K562 (cell line): ENCODE measurements around the gene ERMARD. TPM values are rescaled to one million over a fixed set of nuclear protein-coding genes. Genes with fewer than 3 reads are reported as not detected.

Experiments
- C11orf30 ChIP-seq: fragments of 450-650 bp; IDR thresholded peaks from 2 replicates; pipeline ENCODE4 v1.6.1; 2016; ENCODE audit warnings: low read depth, mild to moderate bottlenecking
- EHMT2 ChIP-seq: fragments of 450-650 bp; IDR thresholded peaks from 2 replicates; pipeline ENCODE4 v1.6.1; 2018; ENCODE audit warnings: antibody characterized with exemption
- HMG20B ChIP-seq: fragments of 250-450 bp; sonication (Bioruptor Pico); IDR thresholded peaks from 2 replicates; pipeline ENCODE4 v1.5.0; 2021; ENCODE audit warnings: mild to moderate bottlenecking
- HNRNPH1 ChIP-seq: fragments of 200-400 bp; formaldehyde crosslinking; optimal IDR thresholded peaks from 2 replicates; pipeline ENCODE3; 2017; ENCODE audit warnings: low read depth, mild to moderate bottlenecking, low read length, moderate library complexity
- NCOA6 ChIP-seq: fragments of 450-650 bp; IDR thresholded peaks from 2 replicates; pipeline ENCODE4 v1.6.1; 2017; ENCODE audit warnings: mild to moderate bottlenecking
- NR2C1 ChIP-seq, 2 experiments: fragments of 450-650 bp; IDR thresholded peaks; 2 replicates each; pipeline ENCODE4 v1.6.1; 2017; ENCODE audit warnings: mild to moderate bottlenecking in 2 of 2, antibody characterized with exemption in 1 of 2, inconsistent platforms in 1 of 2, missing compliant biosample characterization in 1 of 2, missing genetic modification characterization in 1 of 2
- RBBP5 ChIP-seq: fragments of 200-600 bp; sonication (generic); IDR thresholded peaks from 2 replicates; pipeline ENCODE4 v1.6.1; 2012; ENCODE audit warnings: borderline replicate concordance, mild to moderate bottlenecking, low read length, control low read depth, inconsistent platforms; ENCODE audit not compliant: insufficient read depth, poor library complexity, severe bottlenecking
- RCOR1 ChIP-seq, 2 experiments: IDR thresholded peaks; 2 replicates each; pipeline ENCODE4 v1.6.1; 2012; ENCODE audit warnings: low read depth in 2 of 2, low read length in 2 of 2, borderline replicate concordance in 1 of 2, improper control_type of control experiment in 1 of 2
- TAF9B ChIP-seq: fragments of 450-650 bp; IDR thresholded peaks from 2 replicates; pipeline ENCODE4 v1.6.1; 2018; ENCODE audit warnings: mild to moderate bottlenecking; ENCODE audit not compliant: partially characterized antibody
- ZNF146 ChIP-seq: IDR thresholded peaks from one replicate; pipeline ENCODE4 v1.6.1; 2018; ENCODE audit warnings: missing compliant biosample characterization; ENCODE audit not compliant: unreplicated experiment
- ZNF316 ChIP-seq: fragments of 450-650 bp; IDR thresholded peaks from 2 replicates; pipeline ENCODE4 v1.6.1; 2016
- ZNF445 ChIP-seq: fragments of 250-450 bp; sonication (Bioruptor Pico); IDR thresholded peaks from 2 replicates; pipeline ENCODE4 v1.4.0; 2020; ENCODE audit warnings: low read depth, mild to moderate bottlenecking, moderate library complexity
- ZSCAN29 ChIP-seq: fragments of 450-650 bp; IDR thresholded peaks from 2 replicates; pipeline ENCODE4 v1.6.1; 2017
- polyA plus RNA-seq, 8 experiments: library from polyadenylated mRNA; depleted of rRNA in 4 of 8; stranded (reverse) in 5 of 8; unstranded in 3 of 8; fragments of >200 nt; fragmentation: Nextera tagmentation in 2 of 8; fragmentation: Illumina TruSeq in 1 of 8; extraction: Ambion mirVana in 2 of 8; extraction: Trizol in 1 of 8; gene quantifications; 2 replicates each; pipeline versions ENCODE4 v1.2.1 to v1.2.3, GENCODE V29; 2011 to 2014; ENCODE audit warnings: inconsistent platforms in 1 of 8, missing spikeins in 1 of 8
- total RNA-seq, 7 experiments: library from RNA; depleted of rRNA in 6 of 7; stranded (reverse); fragments of >200 nt in 6 of 7; fragmentation: Illumina TruSeq in 2 of 7; extraction: Trizol in 2 of 7; gene quantifications; 2 replicates each; pipeline versions ENCODE4 v1.2.1 to v1.2.3, GENCODE V29; 2011 to 2021; ENCODE audit warnings: low replicate concordance in 1 of 7
- TF ChIP-seq, protein P1 (sequence below): fragments of 450-650 bp; conservative IDR thresholded peaks from 2 replicates; pipeline ENCODE4 v1.6.1; 2016; ENCODE audit warnings: missing genetic modification characterization, low read depth, mild to moderate bottlenecking, control low read depth, missing compliant biosample characterization
- TF ChIP-seq, protein P2 (sequence below): fragments of 450-650 bp; IDR thresholded peaks from 2 replicates; pipeline ENCODE4 v1.6.1; 2016; ENCODE audit warnings: borderline replicate concordance
- TF ChIP-seq, protein P3 (sequence below): sonication (generic); formaldehyde crosslinking; IDR thresholded peaks from 2 replicates; pipeline ENCODE4 v1.8.0; 2022; ENCODE audit warnings: missing genetic modification reagents, mild to moderate bottlenecking, borderline replicate concordance
- TF ChIP-seq, protein P4 (sequence below): fragments of 450-650 bp; IDR thresholded peaks from 2 replicates; pipeline ENCODE4 v1.7.0; 2016; ENCODE audit warnings: borderline replicate concordance
- TF ChIP-seq, protein P5 (sequence below): fragments of 250-450 bp; sonication (Bioruptor Pico); IDR thresholded peaks from 2 replicates; pipeline ENCODE4 v1.5.1; 2021; ENCODE audit warnings: mild to moderate bottlenecking

The ERMARD gene
- total and polyA plus RNA-seq, 9 of the 15 experiments (the other 6 are each of a cell fraction or from before 2014, with no cell fraction given): 14.5 to 68.6 (median 27.7) TPM

DNA sequence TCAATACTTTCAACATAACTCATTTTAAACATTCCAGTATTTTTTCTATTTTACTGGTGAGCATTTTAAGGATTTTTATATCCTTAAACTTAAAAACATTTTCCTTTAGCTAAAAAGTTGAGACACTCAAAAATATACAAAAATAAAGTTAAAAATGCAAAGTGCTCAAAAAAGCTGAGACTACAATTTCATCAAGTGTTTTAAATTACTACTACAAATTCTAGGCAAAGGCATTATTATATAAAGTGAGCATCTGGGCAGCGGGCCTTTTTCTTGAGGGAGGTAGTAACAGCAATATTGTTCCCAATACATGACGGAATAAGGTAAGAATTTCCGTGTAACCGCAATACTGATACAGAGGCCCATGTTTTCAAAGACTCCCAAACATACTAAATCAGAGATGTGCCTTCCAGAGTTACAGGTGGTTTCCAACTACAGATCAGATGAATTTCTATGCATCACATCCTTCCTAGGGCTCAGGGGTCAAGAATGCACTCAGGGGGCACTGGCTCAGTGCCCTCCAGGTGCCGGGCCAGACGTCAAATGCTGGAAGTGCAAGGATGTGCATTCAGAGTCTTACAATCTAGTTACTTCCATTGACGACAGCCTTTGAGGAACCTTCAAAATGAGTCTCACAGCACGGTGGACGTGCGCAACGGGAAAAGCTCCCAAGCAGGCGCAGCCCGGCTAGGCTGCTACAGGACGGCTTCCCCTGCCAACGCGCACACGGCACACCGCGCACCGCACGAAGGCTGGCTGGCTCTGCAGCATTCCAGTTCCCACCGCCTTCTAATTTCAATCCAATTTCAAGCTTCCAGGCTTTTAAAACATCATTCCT, 28.8 kb upstream of the ERMARD start (continued):
- TF ChIP-seq, protein P1, sequence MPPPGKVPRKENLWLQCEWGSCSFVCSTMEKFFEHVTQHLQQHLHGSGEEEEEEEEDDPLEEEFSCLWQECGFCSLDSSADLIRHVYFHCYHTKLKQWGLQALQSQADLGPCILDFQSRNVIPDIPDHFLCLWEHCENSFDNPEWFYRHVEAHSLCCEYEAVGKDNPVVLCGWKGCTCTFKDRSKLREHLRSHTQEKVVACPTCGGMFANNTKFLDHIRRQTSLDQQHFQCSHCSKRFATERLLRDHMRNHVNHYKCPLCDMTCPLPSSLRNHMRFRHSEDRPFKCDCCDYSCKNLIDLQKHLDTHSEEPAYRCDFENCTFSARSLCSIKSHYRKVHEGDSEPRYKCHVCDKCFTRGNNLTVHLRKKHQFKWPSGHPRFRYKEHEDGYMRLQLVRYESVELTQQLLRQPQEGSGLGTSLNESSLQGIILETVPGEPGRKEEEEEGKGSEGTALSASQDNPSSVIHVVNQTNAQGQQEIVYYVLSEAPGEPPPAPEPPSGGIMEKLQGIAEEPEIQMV (tag): no peak
- no peak for TF ChIP-seq HNRNPH1
- TF ChIP-seq, protein P2, sequence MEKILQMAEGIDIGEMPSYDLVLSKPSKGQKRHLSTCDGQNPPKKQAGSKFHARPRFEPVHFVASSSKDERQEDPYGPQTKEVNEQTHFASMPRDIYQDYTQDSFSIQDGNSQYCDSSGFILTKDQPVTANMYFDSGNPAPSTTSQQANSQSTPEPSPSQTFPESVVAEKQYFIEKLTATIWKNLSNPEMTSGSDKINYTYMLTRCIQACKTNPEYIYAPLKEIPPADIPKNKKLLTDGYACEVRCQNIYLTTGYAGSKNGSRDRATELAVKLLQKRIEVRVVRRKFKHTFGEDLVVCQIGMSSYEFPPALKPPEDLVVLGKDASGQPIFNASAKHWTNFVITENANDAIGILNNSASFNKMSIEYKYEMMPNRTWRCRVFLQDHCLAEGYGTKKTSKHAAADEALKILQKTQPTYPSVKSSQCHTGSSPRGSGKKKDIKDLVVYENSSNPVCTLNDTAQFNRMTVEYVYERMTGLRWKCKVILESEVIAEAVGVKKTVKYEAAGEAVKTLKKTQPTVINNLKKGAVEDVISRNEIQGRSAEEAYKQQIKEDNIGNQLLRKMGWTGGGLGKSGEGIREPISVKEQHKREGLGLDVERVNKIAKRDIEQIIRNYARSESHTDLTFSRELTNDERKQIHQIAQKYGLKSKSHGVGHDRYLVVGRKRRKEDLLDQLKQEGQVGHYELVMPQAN: no peak
- TF ChIP-seq, protein P3, sequence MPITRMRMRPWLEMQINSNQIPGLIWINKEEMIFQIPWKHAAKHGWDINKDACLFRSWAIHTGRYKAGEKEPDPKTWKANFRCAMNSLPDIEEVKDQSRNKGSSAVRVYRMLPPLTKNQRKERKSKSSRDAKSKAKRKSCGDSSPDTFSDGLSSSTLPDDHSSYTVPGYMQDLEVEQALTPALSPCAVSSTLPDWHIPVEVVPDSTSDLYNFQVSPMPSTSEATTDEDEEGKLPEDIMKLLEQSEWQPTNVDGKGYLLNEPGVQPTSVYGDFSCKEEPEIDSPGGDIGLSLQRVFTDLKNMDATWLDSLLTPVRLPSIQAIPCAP (CRISPR knock-in tag): no peak
- TF ChIP-seq, protein P4, sequence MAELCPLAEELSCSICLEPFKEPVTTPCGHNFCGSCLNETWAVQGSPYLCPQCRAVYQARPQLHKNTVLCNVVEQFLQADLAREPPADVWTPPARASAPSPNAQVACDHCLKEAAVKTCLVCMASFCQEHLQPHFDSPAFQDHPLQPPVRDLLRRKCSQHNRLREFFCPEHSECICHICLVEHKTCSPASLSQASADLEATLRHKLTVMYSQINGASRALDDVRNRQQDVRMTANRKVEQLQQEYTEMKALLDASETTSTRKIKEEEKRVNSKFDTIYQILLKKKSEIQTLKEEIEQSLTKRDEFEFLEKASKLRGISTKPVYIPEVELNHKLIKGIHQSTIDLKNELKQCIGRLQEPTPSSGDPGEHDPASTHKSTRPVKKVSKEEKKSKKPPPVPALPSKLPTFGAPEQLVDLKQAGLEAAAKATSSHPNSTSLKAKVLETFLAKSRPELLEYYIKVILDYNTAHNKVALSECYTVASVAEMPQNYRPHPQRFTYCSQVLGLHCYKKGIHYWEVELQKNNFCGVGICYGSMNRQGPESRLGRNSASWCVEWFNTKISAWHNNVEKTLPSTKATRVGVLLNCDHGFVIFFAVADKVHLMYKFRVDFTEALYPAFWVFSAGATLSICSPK: no peak
- TF ChIP-seq NR2C1 (IDR thresholded peaks at IDR 0.05): 0 out of 2 replicates have a peak, but pooled peaks have one; percentile 24
- no peak for TF ChIP-seq NR2C1 (tag; IDR thresholded peaks at IDR 0.05)
- no peak for TF ChIP-seq TAF9B
- no peak for TF ChIP-seq ZSCAN29
- TF ChIP-seq RCOR1 (IDR thresholded peaks at IDR 0.05; ENCODE audit: borderline replicate concordance in 1 of 2, low read depth in 2 of 2, low read length in 2 of 2): peak; percentile 8 to 36; a peak in 2 of 4 replicates
- peak; percentile 59 for TF ChIP-seq C11orf30
- TF ChIP-seq HMG20B (CRISPR knock-in tag): no peak
- no peak for TF ChIP-seq NCOA6
- no peak for TF ChIP-seq ZNF146
- TF ChIP-seq ZNF445 (CRISPR knock-in tag): no peak
- no peak for TF ChIP-seq RBBP5
- peak; percentile 72 for TF ChIP-seq ZNF316
- TF ChIP-seq, protein P5, sequence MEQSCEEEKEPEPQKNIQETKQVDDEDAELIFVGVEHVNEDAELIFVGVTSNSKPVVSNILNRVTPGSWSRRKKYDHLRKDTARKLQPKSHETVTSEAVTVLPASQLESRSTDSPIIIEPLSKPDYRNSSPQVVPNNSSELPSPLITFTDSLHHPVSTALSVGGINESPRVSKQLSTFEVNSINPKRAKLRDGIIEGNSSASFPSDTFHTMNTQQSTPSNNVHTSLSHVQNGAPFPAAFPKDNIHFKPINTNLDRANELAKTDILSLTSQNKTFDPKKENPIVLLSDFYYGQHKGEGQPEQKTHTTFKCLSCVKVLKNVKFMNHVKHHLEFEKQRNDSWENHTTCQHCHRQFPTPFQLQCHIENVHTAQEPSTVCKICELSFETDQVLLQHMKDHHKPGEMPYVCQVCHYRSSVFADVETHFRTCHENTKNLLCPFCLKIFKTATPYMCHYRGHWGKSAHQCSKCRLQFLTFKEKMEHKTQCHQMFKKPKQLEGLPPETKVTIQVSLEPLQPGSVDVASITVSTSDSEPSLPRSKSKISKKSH: no peak
- no peak for TF ChIP-seq EHMT2
